Measurements from ENCODE around the gene BAZ2B. TPM values are rescaled to one million over a fixed set of nuclear protein-coding genes. Genes with fewer than 3 reads are reported as not detected.

The BAZ2B gene
- total RNA-seq, 1 experiment from 2014 or later, result 43.3 TPM

DNA sequence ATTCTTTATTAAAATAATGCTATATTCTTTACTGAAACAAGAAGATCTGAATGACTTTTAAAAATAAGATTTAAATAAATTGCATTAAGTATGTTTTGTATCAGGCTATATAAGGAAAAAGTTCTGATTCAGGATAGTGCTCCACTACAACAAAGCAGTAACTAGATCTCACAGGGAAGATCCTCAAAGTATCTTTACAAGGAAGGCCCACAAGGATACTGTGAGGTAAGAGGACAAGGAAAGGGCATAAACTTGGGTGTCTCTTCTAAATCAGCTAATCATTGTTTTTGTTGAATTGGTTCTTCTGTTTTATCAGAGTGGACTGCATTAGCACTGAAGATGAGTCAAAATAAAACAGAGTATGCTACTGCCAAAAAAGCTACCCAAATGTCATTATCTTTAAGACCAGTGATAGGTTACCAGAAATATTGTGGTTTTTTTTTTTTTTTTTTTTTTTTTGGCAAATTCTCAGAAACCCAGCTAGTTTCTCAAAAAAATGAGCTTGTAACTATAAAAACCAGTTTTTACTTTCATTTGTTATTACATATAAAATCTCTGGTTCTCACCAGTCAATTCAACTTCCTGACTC, 160.9 kb downstream of the BAZ2B start:
- no TSS peak for BruUV-seq (replicated peaks)
- no peak for DNase-seq
- intact Hi-C loops (cut with micrococcal nuclease; ENCODE audit: unreplicated experiment), result no loop called here
- CTCF ChIA-PET, result interaction anchor here (0.5 kb wide), 1 partner anchor 642 kb away, joined by 3 read pairs; no protein-coding TSS in a partner anchor
- Mint-ChIP-seq H3K9me3 (ENCODE audit: low read depth, unreplicated experiment) (no peaks in the 10 kb centered on the region), H3K4me1 (ENCODE audit: low read depth, unreplicated experiment) (peaks cover 20% of the 10 kb centered on the region), H3K27ac (ENCODE audit: unreplicated experiment) (no peak overlapping the region), H3K27me3 (ENCODE audit: unreplicated experiment) (no peaks in the 10 kb centered on the region), H3K4me3 (ENCODE audit: low read depth, unreplicated experiment) (no peak overlapping the region), H3K36me3 (ENCODE audit: insufficient read depth, unreplicated experiment) (no peaks in the 10 kb centered on the region)
- TF ChIP-seq, protein P1, sequence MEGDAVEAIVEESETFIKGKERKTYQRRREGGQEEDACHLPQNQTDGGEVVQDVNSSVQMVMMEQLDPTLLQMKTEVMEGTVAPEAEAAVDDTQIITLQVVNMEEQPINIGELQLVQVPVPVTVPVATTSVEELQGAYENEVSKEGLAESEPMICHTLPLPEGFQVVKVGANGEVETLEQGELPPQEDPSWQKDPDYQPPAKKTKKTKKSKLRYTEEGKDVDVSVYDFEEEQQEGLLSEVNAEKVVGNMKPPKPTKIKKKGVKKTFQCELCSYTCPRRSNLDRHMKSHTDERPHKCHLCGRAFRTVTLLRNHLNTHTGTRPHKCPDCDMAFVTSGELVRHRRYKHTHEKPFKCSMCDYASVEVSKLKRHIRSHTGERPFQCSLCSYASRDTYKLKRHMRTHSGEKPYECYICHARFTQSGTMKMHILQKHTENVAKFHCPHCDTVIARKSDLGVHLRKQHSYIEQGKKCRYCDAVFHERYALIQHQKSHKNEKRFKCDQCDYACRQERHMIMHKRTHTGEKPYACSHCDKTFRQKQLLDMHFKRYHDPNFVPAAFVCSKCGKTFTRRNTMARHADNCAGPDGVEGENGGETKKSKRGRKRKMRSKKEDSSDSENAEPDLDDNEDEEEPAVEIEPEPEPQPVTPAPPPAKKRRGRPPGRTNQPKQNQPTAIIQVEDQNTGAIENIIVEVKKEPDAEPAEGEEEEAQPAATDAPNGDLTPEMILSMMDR (IDR thresholded peaks at IDR 0.05; ENCODE audit: unreplicated experiment), result no peak

DNA sequence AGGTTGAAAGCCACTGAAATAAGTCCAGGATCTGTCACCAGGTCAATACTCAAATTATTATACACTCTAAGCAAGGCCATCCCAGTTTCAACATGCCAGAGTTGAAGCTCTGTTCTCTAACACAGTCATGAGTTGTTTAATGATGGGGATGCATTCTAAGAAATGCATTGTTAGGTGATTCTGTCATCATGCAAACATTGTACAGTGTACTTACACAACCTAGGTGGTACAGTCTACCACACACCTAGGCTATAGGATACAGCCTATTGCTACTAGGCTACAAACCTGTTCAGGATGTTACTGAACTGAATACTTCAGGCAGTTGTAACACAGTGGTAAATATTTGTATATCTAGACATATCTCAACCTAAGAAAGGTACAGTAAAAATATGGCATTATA, 162.2 kb downstream of the BAZ2B start:
- TF ChIP-seq, protein P1 (IDR thresholded peaks at IDR 0.05; ENCODE audit: unreplicated experiment), result no peak
- H3K9me3 Mint-ChIP-seq (ENCODE audit: low read depth, unreplicated experiment), result no peaks in the 10 kb centered on the region
- BruUV-seq (replicated peaks), result no TSS peak
- DNase-seq, result no peak
- peaks cover 20% of the 10 kb centered on the region for H3K4me1 Mint-ChIP-seq (ENCODE audit: low read depth, unreplicated experiment)
- CTCF ChIA-PET, result no interaction called here
- no peak overlapping the region for H3K27ac Mint-ChIP-seq (ENCODE audit: unreplicated experiment)
- intact Hi-C loops (cut with micrococcal nuclease; ENCODE audit: unreplicated experiment), result no loop called here
- no peaks in the 10 kb centered on the region for H3K36me3 Mint-ChIP-seq (ENCODE audit: insufficient read depth, unreplicated experiment)
- no peak overlapping the region for H3K4me3 Mint-ChIP-seq (ENCODE audit: low read depth, unreplicated experiment)
- H3K27me3 Mint-ChIP-seq (ENCODE audit: unreplicated experiment), result no peaks in the 10 kb centered on the region

DNA sequence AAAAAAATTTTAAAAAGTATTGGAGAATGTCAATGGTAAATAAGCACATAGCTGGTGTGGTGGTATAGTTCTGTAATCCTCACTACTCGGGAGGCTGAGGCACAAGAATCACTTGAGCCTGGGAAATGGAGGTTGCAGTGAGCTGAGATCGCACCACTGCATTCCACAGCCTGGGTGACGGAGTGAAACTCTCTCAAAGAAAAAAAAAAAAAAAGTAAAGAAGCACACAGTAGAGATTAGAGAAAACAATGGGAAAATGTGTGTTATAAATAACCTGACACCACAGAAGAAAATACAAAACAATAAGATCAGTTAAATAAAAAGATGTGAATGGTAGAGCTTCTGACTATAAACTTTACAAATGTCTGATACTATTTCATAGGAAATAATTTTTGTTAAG, 166.2 kb downstream of the BAZ2B start:
- no peak overlapping the region for H3K4me3 Mint-ChIP-seq (ENCODE audit: low read depth, unreplicated experiment)
- peaks cover 5% of the 10 kb centered on the region for H3K36me3 Mint-ChIP-seq (ENCODE audit: insufficient read depth, unreplicated experiment)
- intact Hi-C loops (cut with micrococcal nuclease; ENCODE audit: unreplicated experiment), result no loop called here
- no peak overlapping the region for H3K27ac Mint-ChIP-seq (ENCODE audit: unreplicated experiment)
- no peak for DNase-seq
- TF ChIP-seq, protein P1 (IDR thresholded peaks at IDR 0.05; ENCODE audit: unreplicated experiment), result no peak
- no TSS peak for BruUV-seq (replicated peaks)
- no peaks in the 10 kb centered on the region for H3K9me3 Mint-ChIP-seq (ENCODE audit: low read depth, unreplicated experiment)
- CTCF ChIA-PET, result interaction anchor here (0.7 kb wide), 1 partner anchor 1216 kb away, joined by 5 read pairs; no protein-coding TSS in a partner anchor
- H3K27me3 Mint-ChIP-seq (ENCODE audit: unreplicated experiment), result no peaks in the 10 kb centered on the region
- H3K4me1 Mint-ChIP-seq (ENCODE audit: low read depth, unreplicated experiment), result no peaks in the 10 kb centered on the region

DNA sequence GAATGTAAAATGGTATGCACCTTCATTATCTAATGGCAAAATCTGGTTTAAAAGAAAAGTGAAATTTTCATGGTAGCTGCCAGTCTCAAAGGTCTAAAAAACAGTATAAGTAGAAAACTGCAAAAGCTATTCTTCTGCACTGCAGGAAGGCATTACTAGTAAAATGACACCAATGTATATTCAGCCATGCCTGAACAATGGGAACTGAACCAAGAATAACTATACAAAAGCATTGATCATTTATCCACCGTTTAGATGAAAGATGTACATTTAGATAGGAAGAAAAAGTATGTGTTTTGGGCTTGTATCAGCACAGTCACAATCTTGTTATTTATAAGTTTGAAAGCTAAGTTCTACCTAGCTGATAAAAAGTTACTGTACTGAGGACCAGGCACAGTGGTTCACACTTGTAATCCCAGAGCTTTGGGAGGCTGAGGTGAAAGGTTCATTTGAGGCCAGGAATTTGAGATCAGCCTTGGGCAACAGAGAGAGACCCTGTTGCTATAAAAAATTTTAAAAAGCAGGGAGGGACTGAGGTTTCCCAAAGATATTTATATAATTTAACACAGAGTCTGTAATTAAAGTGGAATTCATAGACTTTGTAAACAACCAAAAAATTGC, 166.7 kb downstream of the BAZ2B start:
- CTCF ChIA-PET, result no interaction called here
- peaks cover 5% of the 10 kb centered on the region for H3K36me3 Mint-ChIP-seq (ENCODE audit: insufficient read depth, unreplicated experiment)
- H3K27ac Mint-ChIP-seq (ENCODE audit: unreplicated experiment), result no peak overlapping the region
- intact Hi-C loops (cut with micrococcal nuclease; ENCODE audit: unreplicated experiment), result no loop called here
- BruUV-seq (replicated peaks), result no TSS peak
- no peaks in the 10 kb centered on the region for H3K9me3 Mint-ChIP-seq (ENCODE audit: low read depth, unreplicated experiment)
- TF ChIP-seq, protein P1 (IDR thresholded peaks at IDR 0.05; ENCODE audit: unreplicated experiment), result no peak
- no peaks in the 10 kb centered on the region for H3K27me3 Mint-ChIP-seq (ENCODE audit: unreplicated experiment)
- no peaks in the 10 kb centered on the region for H3K4me1 Mint-ChIP-seq (ENCODE audit: low read depth, unreplicated experiment)
- H3K4me3 Mint-ChIP-seq (ENCODE audit: low read depth, unreplicated experiment), result no peak overlapping the region
- DNase-seq, result no peak

Measured in Calu3 (cell line).